Measurements from ENCODE around the gene YIPF1. TPM values are rescaled to one million over a fixed set of nuclear protein-coding genes. Genes with fewer than 3 reads are reported as not detected.
"Not testable (repeated sequence)": the region's sequence is repeated elsewhere in the genome, so short reads cannot be mapped to it uniquely, and the experiment has no call there.

Gene YIPF1
- polyA plus RNA-seq, 4 donors = 34.7 to 37.5 (median 36.6) TPM

DNA sequence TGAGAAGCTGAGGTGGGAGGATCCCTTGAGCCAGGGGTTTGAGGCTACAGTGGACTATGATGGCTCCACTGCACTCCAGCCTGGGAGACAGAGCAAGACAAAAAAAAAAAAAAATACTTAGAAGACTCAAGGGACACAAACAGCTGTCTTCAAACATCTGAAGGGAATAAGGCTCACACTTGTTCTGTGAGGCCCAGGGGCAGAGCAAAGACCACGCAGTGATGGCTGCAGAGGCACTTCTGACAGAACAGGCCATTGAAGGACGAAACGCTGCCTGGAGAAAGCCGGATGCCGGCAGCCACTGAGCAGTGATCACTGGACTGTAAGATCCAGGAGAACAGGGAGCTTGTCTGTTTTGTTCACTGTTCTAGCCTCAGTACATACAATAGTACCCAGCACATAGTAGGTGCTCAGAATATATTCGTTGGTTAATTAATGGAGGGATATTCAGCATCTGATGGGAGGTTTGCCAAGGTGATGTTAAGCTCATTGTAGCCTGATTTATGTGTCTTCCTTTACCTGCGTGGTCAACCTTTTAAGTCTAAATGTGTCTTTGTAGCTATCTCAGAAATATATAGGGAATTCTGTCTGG is 39.4 kb downstream of the YIPF1 start:
- DNase-seq (ENCODE audit: low read depth in 4 of 4, low spot score in 3 of 4) = no peak

- no peak for DNase-seq (ENCODE audit: low read depth in 4 of 4, low spot score in 3 of 4)
Observed at GRCh38 chr1:53847980-53848379, 41.6 kb downstream of the YIPF1 start.

GRCh38 chr1:53842347-53842746 is 47.2 kb downstream of the YIPF1 start:
- no peak for DNase-seq (ENCODE audit: low read depth in 4 of 4, low spot score in 3 of 4)

DNA sequence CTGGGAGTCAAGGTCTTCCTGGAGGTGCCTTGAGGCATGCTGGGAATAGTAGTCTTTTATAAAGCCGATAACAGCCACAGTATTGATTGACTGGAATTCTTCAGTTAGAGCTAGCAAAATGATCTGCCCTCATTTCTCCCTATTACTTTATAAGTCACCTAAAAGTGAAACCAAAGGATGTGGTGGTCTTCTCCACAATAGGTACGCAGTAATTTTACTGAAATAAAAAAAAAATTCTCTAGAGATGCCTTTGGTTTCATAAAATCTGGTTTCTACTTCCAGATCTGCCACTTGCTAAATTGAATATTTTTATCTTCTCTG is 51.0 kb downstream of the YIPF1 start:
- no peak for DNase-seq (ENCODE audit: low read depth in 4 of 4, low spot score in 3 of 4)

GRCh38 chr1:53837924-53838653 is 51.5 kb downstream of the YIPF1 start, which contains the start of gene NDC1:
Gene NDC1, minus strand, starts transcription at chr1:53838296. Its CDS starts 35 bp downstream, at chr1:53838261.
- peak; percentile 89 to 94 (median 92) for DNase-seq (ENCODE audit: low read depth in 4 of 4, low spot score in 3 of 4)

DNA sequence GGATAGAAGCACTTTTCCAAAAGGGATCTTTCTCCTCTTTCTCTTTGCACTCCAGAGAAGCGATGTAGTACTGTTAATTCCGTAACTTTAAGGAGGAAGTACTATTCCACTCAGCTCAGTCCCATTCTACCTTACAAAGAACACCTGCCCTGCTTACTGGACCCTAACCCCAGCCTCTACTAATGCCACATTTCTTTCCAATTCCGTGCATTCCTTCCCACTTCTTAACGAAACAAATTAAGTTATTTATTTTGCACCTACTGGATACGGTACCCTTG is 52.0 kb downstream of the YIPF1 start:
- DNase-seq (ENCODE audit: low read depth in 4 of 4, low spot score in 3 of 4) = no peak

DNA sequence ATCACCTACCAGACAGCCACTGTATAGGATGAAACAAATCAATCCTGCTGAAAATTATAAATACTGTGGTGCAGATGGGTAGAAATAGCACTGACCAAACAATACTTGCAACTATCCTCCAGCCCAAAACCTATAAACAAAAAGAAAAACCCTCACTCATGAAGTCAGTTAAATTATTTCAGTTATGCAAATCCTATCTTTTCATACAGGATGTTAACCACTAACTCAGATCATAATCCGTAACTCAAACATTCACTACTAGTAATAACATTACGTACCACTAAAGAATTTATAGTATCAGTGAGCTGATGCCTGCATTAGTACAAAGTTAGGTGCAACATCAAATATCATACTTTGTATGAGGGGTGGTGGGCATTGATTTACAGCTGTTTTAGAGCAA is 54.1 kb downstream of the YIPF1 start:
- DNase-seq (ENCODE audit: low read depth in 4 of 4, low spot score in 3 of 4) = no peak

- no peak for DNase-seq (ENCODE audit: low read depth in 4 of 4, low spot score in 3 of 4)
Observed at GRCh38 chr1:53834776-53835175, 54.8 kb downstream of the YIPF1 start.

GRCh38 chr1:53833393-53833792 is 56.2 kb downstream of the YIPF1 start:
- no peak for DNase-seq (ENCODE audit: low read depth in 4 of 4, low spot score in 3 of 4)

DNA sequence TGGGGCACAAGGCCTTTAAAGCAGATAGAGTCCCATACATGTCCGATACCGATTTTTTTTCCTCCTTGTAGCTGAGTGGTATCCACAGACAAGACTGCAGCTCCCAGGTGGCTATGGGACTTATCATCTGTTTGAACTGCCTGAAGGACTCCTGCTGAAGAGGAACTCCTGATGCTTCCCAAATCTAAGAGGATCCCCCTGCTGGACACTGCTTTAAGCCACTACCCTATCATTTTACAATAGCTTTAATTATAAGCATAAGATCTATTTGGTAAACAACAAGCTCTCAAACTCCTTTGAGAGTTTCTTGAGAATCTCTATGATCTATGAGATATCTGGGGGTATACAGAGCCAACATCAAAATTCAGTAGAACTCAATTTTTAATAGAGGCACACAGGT is 63.2 kb downstream of the YIPF1 start:
- DNase-seq (ENCODE audit: low read depth in 4 of 4, low spot score in 3 of 4) = no peak

DNA sequence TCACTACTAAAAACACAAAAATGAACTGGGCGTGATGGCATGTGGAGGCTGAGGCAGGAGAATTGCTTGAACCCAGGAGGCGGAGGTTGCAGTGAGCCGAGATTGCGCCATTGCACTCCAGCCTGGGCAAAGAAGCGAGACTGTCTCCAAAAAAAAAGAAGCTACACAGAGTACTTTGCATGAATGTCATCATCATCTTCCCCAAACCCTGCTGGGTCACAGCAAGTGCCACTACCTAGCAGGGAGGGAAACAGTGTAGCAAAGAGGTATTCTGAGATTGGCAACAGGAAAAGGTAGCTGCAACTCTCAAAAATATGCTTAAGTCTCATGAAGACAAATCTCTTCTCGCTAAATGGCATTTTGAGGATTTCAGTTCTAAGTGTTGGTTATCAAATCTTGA is 64.3 kb downstream of the YIPF1 start:
- DNase-seq (ENCODE audit: low read depth in 4 of 4, low spot score in 3 of 4) = no peak

- DNase-seq (ENCODE audit: low read depth in 4 of 4, low spot score in 3 of 4) = no peak
Observed at GRCh38 chr1:53822931-53823330, 66.7 kb downstream of the YIPF1 start.

GRCh38 chr1:53821380-53821779 is 68.2 kb downstream of the YIPF1 start:
- DNase-seq (ENCODE audit: low read depth in 4 of 4, low spot score in 3 of 4) = no peak

DNA sequence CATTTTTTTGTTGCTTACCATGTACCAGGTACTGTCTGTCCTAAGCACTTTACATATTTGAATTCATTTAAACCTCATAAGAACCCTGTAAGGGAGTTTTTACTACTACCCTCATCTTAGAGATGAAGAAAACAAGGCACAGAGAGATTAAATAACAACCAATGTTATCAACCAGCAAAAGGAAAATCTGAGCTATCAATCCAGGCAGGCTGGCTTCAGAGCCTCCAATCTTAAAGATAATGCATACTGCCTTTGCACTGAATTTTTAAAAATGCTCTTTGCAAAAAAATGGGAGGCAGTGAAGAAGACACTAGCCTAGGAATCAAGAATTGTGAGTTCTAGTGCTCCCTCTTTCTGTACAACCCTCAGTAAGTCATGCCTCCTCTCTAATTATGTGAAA is 70.2 kb downstream of the YIPF1 start:
- no peak for DNase-seq (ENCODE audit: low read depth in 4 of 4, low spot score in 3 of 4)

DNA sequence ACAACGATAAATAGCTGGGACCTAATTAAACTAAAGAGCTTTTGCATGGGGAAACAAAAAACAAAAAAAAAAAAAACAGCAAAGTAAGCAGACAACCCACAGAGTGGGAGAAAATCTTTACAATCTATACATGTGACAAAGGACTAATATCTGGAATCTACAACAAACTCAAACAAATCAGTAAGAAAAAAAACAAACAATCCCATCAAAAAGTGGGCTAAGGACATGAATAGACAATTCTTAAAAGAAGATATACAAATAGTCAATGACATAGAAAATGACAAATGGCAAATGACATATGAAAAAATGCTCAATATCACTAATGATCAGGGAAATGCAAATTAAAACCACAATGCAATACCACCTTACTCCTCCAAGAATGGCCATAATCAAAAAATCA is 73.0 kb downstream of the YIPF1 start:
- not testable (repeated sequence) for DNase-seq (ENCODE audit: low read depth in 4 of 4, low spot score in 3 of 4)

GRCh38 chr1:53815484-53815883 is 74.1 kb downstream of the YIPF1 start:
- not testable (repeated sequence) for DNase-seq (ENCODE audit: low read depth in 4 of 4, low spot score in 3 of 4)

- DNase-seq (ENCODE audit: low read depth in 4 of 4, low spot score in 3 of 4) = no peak
Observed at GRCh38 chr1:53811414-53811851, 78.2 kb downstream of the YIPF1 start.

DNA sequence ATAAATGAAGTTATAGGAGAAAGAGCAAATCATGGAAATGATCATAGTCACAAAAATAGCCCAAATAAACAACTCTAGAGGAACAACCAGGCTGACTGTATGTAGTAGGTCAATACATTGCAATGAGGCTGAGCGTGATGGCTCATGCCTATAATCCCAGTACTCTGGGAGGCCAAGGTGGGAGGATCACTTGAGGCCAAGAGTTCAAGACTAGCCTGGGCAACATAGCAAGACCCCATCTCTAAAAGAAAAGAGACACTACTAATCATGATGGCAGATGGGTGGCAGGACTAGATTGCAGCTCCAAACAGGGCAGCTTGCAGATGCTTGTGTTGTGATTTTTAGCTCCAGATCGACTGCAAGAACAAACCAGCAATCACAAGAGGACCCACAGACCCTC is 79.1 kb downstream of the YIPF1 start:
- no peak for DNase-seq (ENCODE audit: low read depth in 4 of 4, low spot score in 3 of 4)

DNA sequence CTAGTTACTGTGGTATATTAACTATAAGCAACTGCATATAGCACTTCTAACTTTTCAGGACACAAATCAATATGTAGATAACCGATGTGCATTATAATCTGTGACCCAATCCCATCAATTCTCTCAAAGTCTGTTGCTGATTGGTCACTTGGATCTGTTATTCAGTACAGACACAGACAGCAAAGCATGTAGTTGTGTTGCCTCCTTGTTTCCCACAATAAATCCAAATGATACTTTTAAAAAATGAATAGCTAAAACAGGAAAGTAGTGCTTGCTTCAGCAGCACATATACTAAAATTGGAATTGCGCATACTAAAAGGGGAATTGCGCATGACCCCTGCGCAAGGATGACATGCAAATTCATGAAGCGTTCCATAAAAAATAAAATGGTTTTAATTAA is 79.6 kb downstream of the YIPF1 start:
- DNase-seq (ENCODE audit: low read depth in 4 of 4, low spot score in 3 of 4) = no peak

GRCh38 chr1:53807916-53808315 is 81.7 kb downstream of the YIPF1 start:
- DNase-seq (ENCODE audit: low read depth in 4 of 4, low spot score in 3 of 4) = no peak

DNA sequence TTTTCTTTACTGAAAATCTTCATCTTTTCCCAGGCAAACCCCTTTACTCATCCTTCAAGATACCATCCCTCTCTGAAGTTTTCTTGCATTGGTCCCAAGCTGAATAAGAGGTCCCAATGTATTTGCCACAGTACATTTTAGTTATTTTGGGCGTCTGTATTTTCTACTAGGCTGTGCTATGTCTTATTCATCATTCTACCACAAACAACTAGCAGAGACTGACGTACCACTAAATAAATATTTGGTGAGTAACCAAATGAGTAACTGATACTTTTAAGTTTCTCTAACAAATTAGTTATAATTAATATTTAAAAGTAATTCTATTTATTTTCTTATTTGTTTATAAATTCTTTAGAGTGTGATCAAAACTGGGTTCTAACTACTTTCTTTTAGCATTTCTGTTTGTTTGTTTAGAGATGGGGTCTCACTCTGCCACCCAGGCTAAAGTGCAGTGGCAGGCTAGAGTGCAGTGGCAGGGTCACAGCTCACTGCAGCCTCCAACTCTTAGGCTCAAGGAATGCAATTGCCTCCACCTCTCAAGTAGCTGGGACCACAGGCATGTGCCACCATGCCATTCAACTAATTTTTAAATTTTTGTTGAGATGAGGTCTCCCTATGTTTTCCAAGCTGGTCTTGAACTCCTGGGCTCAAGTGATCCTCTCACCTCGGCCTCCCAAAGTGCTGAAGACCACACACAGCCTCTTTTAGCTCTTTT is 84.6 kb downstream of the YIPF1 start:
- DNase-seq (ENCODE audit: low read depth in 4 of 4, low spot score in 3 of 4) = no peak

DNA sequence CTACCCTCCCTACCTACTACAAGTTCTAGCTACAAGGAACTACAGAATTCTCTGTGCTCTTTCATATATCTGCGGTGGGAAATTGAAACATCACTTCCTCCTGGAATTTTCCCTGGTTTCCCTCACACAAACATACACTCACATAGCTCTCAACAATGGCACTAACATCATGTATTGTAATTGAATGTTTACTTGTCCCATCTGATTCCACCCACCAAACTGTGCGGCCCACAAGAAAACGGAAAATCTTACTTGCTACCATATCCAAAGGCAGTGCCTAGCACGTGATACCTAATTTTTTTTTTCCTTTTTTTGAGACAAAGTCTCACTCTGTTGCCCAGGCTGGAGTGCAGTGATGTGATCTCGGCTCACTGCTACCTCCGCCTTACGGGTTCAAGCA is 85.4 kb downstream of the YIPF1 start:
- DNase-seq (ENCODE audit: low read depth in 4 of 4, low spot score in 3 of 4) = no peak

All from right renal pelvis (tissue), 4 donors.